GM12865 (cell line): ENCODE measurements around the gene PLOD1.

Experiments used
- DNase-seq: peaks from one replicate; pipeline ENCODE4 v3.0.0; 2010; ENCODE audit warnings: low read depth
- H3K4me3 ChIP-seq: 2 replicates; pipeline ENCODE4 v1.5.1; 2011; ENCODE audit warnings: mild to moderate bottlenecking, low read depth, low read length, control low read depth
- CTCF ChIP-seq: IDR thresholded peaks from 2 replicates; pipeline ENCODE4 v1.5.1; 2011; ENCODE audit warnings: low read length, control low read depth, low read depth, inconsistent platforms; ENCODE audit not compliant: insufficient read depth; ENCODE audit errors: missing control alignments

Gene PLOD1

DNA sequence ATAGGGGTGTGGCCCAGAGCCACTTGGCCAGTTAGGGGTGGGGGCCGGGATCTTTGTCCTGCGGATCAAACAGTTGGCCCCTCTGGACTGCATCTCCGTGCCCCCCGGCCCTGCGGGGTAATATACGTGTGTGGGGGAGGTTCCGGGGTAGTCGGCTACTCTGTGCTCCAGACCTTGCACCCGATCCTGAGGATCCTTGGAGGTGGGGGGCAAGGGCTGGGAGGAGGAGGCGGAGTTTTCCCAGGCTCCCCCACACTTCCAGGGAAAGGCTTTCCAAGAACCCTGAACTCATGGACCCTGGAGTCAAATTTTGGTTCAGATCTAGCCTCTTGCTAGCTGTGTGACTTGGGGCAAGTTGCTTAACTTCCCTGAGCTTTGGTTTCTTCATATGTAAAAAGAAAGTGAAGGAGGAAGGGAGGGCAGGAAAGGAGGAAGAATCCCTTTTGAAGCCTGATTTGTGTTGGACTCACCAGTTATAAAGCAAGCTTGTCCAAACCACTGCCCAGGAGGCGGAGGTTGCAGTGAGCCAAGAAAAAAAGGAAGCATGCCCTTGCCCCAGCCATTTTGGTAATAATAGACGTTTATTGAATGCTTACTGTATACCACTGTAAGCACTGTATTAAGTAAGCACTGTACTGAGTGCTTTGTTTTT, 85.5 kb downstream of the PLOD1 start:
- H3K4me3 ChIP-seq, result peak overlapping the region; percentile 66
- no peak for TF ChIP-seq CTCF
- DNase-seq, result peak; percentile 22

DNA sequence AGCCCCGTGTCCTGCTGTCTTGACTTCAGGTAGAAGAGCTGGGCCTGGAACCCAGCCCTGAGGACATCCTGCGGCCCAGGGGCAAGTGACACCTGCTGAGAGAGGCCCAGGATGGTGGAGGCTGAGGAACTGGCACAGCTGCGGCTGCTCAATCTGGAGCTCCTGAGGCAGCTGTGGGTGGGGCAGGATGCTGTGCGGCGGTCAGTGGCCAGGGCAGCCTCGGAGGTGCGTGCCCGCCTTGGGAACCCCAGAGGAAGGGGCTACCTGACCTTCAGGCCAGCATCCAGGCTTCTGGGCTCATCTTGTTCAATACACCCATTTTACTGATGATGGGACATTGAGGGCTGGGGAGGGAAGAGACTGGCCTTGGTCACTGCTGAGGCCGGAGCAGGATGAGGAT, 87.1 kb downstream of the PLOD1 start:
- no peak for TF ChIP-seq CTCF

DNA sequence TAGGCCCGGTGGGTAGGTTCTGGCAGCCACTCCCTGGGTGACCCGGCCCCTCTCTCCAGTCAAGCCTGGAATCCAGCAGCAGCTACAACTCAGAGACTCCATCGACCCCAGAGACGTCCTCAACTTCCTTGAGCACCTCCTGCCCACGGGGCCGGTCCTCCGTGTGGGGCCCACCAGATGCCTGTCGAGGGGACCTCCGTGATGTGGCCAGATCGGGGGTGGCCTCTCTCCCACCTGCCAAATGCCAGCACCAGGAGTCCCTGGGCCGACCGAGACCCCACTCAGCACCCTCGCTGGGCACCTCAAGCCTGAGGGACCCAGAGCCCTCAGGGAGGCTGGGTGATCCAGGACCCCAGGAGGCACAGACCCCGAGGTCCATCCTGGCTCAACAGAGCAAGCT, 87.5 kb downstream of the PLOD1 start:
- no peak for DNase-seq
- no peak for TF ChIP-seq CTCF
- H3K4me3 ChIP-seq, result no peak overlapping the region

More for the DNA sequence above, 87.1 kb downstream of the PLOD1 start:
- H3K4me3 ChIP-seq, result no peak overlapping the region
- DNase-seq, result no peak
